C4-2B (cell line): ENCODE data around the gene GPR162.

Source experiments
- CTCF ChIP-seq: fragments of 450-650 bp; conservative IDR thresholded peaks from 2 replicates; pipeline ENCODE4 v1.5.1; 2017; ENCODE audit warnings: mild to moderate bottlenecking
- ZFX ChIP-seq: fragments of 450-650 bp; IDR thresholded peaks from 2 replicates; pipeline ENCODE4 v1.6.1; 2017

- TF ChIP-seq CTCF, result no peak
- no peak for TF ChIP-seq ZFX
Measured at GRCh38 chr12:6863033-6863432, 41.4 kb downstream of the GPR162 start.
